Fibroblast of villous mesenchyme (primary cell): Measurements from ENCODE around the gene ZNF341. TPM values are rescaled to one million over a fixed set of nuclear protein-coding genes. Genes with fewer than 3 reads are reported as not detected.
A peak's percentile ranks its signal among the peaks of the same experiment; 100 is the strongest.

Source experiments
- DNase-seq: peaks from one replicate; pipeline ENCODE4 v3.0.0-alpha.2; 2010; ENCODE audit warnings: low read depth
- H3K4me3 ChIP-seq: 2 replicates; pipeline ENCODE4 v1.5.1; 2011; ENCODE audit warnings: low read depth, mild to moderate bottlenecking, low read length
- total RNA-seq: library from RNA; depleted of rRNA; stranded (reverse); fragments of >200 nt; gene quantifications from 2 replicates; pipeline ENCODE4 v1.2.3, GENCODE V29; 2012
- TF ChIP-seq, protein P1 (sequence below): IDR thresholded peaks from 2 replicates; pipeline ENCODE4 v1.5.1; 2012; ENCODE audit warnings: low read depth, mild to moderate bottlenecking, low read length; ENCODE audit not compliant: insufficient read depth

ZNF341 gene
- total RNA-seq, 1 donor, result 1.3 TPM

DNA sequence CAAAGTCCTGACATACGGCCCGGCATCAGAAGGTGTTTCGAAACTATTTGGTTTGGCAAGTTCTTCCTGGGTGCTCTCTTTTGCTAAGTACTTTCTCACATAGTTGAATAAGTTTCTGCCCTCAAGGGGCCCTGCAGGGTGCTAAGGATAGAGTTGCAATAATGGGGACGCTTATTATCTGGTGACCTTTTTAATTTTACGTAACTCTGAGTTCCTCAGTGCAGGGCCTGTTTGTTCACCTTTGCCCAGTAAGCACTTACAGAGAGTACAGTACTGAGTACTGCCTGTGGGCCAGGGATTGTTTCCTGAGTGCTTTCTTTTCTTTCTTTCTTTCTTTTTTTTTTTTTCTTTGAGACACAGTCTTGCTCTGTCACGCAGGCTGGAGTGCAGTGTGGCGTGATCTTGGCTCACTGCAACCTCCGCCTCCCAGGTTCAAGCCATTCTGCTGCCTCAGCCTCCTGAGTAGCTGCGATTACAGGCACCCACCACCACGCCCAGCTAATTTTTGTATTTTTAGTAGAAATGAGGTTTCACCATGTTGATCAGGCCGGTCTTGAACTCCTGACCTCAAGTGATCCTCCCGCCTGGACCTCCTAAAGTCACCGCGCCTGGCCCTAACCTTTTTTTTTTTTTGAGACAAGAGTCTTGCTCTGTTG lies 7.2 kb upstream of the ZNF341 start:
- peak; percentile 21 for DNase-seq
- H3K4me3 ChIP-seq, result no peak overlapping the region
- TF ChIP-seq, protein P1, sequence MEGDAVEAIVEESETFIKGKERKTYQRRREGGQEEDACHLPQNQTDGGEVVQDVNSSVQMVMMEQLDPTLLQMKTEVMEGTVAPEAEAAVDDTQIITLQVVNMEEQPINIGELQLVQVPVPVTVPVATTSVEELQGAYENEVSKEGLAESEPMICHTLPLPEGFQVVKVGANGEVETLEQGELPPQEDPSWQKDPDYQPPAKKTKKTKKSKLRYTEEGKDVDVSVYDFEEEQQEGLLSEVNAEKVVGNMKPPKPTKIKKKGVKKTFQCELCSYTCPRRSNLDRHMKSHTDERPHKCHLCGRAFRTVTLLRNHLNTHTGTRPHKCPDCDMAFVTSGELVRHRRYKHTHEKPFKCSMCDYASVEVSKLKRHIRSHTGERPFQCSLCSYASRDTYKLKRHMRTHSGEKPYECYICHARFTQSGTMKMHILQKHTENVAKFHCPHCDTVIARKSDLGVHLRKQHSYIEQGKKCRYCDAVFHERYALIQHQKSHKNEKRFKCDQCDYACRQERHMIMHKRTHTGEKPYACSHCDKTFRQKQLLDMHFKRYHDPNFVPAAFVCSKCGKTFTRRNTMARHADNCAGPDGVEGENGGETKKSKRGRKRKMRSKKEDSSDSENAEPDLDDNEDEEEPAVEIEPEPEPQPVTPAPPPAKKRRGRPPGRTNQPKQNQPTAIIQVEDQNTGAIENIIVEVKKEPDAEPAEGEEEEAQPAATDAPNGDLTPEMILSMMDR, result no peak

DNA sequence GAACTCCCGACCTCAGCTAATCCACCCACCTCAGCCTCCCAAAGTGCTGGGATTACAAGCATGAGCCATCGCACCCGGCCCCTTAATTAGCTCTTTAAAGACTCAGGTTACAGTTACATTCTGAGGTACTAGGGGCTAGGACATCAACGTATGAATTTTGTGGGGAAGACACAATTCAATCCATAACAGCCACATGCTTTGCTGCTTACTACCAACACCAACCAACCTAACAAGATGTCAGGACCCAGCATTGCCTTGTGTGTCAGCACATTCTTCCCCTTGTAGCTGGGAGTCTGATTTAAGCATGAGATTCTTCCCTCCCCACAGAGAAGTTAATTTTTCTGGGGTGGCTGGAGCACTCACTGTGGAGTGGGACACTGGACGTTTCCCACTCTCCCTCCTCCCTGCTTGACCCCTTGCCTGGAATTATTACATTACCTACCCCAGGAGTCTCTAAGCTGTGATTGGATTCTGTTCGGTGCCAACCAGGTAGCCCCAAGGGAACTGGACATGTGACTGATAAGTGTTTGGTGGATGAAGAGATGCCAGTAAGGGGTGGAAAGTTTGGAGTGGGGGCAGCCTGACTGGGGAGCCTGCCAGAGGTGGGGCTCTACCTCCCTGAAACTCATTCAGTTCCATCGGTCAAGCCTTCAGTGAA lies 6.1 kb upstream of the ZNF341 start:
- TF ChIP-seq, protein P1, result no peak
- no peak for DNase-seq
- H3K4me3 ChIP-seq, result no peak overlapping the region

DNA sequence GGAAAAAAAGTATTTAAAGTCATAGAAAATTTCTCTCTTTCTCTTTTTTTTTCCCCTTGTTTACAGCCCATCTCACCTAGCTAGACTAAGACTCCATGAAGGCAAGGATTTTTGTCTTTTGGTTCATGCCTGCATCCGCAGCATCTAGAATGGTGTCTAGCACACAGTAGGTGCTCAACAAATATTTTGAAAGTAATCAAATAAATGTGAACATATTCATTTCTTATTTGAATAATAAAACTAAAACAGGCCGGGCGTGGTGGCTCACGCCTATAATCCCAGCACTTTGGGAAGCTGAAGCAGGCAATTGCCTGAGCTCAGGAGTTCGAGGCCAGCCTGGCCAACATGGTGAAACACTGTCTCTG lies 4.7 kb upstream of the ZNF341 start:
- TF ChIP-seq, protein P1, result no peak
- H3K4me3 ChIP-seq, result no peak overlapping the region
- DNase-seq, result no peak

DNA sequence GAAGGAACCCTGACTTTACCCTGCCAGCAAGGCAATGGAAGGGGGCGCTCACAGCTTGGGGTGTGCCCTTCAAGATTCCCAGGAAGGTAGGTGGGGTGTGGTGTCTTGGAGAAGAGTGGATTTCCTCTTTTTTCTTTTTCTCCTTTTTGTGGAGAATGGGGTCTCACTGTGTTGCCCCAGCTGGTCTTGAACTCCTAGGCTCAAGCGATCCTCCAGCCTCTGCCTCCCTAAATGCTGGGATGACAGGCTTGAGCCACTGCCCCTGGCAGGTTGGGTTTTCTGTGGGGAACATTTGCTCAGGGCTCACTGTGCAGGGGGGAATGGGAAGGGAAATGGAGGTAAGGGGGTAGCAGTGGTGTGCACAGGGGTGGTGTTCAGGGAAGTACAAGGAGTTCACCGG lies 4.0 kb upstream of the ZNF341 start:
- TF ChIP-seq, protein P1, result no peak
- H3K4me3 ChIP-seq, result no peak overlapping the region
- DNase-seq, result no peak

DNA sequence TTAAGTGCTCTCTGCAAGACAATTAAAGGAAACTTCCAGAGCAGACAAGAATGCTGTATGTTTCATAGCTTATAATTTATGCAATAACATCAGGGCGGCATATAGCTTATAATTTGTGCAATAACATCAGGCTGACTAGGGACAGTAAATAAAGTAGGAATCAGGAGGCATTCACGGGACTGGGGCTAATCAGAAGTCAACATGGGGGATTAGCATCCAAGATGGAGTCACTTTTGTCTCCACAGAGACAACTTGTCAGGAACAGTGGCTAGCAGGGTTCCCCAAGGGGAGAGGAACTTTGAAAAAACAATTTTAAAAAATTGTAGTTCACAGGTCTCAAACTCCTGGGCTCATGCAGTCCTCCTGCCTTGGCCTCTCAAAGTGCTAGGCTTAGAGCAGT lies 3.3 kb upstream of the ZNF341 start:
- H3K4me3 ChIP-seq, result no peak overlapping the region
- no peak for DNase-seq
- TF ChIP-seq, protein P1, result no peak

DNA sequence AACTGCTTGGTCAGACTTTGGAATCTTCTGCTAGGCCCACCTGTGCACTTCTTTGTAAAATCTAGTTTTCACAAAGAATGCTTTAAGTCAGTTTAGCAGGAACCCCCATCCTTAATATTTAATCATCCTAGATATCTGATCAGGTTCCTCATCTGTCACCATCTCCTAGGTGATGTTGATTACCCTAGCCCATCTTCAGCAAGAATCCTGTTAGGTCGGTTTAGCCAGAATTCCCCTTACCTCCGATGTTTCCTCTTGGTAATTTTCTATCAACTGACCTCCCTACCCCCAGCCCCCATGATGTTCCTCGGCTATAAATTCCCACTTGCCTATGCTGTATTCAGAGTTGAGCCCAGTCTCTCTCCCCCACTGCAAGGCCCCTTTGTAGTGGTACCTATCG lies 2.7 kb upstream of the ZNF341 start:
- no peak for DNase-seq
- H3K4me3 ChIP-seq, result no peak overlapping the region
- TF ChIP-seq, protein P1, result no peak
